Epithelial cell of umbilical artery (primary cell): Measurements from ENCODE around the gene NVL. TPM values are rescaled to one million over a fixed set of nuclear protein-coding genes. Genes with fewer than 3 reads are reported as not detected.

Experiments
- total RNA-seq: library from RNA; depleted of rRNA; stranded (reverse); fragments of >200 nt; gene quantifications from 2 replicates; pipeline ENCODE4 v1.2.3, GENCODE V29; 2014

Gene NVL
- total RNA-seq = 24.7 and 45.9 TPM in 2 replicates

DNA sequence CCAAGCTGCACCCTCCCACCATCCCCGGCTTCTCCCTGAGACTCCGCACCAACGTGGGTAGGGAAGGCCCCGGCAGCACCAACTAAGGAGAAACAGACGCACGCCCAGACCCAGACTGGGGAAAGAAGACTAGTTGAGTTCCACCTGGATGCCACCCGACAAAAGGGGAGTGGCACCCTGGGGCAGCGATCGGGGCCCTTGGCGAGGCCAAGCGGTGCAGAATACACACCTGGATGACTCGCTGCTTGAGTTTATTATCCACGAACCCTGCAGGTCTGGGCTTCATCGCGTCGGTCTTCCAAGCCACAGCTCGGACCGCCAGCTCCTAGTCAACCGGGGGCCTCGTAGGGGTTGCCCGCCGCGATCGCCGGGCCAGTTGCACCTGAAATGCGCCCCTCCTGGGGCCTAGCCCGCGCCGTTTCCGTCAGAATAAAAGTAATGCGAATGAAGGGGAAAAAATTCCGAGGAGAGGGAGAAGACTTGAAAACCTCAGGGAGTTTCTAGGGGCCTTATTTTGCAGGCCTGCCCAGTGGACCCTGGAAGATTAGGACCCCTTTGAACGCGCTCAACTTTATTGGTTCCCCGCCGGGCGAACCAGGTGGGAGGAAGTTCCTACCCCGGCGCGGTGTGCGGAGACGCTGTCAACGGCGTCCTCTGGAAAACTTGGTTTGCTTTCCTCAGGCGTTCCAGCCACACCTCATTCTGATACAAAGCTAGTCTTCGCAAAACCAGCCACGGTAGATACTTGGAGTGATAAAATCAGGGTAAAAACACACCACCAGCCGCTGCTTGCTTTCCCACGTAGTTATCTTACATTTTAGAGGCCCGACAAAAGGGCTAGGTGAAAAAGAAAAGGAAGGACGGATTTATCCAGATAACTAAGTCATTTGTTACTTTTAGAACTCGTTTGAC is at the start of gene NVL:
Gene NVL, minus strand, starts transcription at position 331 of the 912 bp plus-strand sequence. Its CDS starts 45 bp downstream, at position 286.

GRCh38 chr1:224356685-224357625 is 27.0 kb upstream of the NVL start, which contains the start of gene CNIH4:
TSS of gene CNIH4 (plus strand) at chr1:224356879. CDS start at chr1:224356925, 46 bp downstream.

GRCh38 chr1:224182866-224183590 is 146.9 kb downstream of the NVL start, which contains the start of gene DEGS1:
TSS of gene DEGS1 (plus strand) at chr1:224183240. CDS start at chr1:224183337, 97 bp downstream.

Other genes with a start within 250 kb of the NVL start
- 27.9 and 34.2 TPM in 2 replicates for gene FBXO28, start 216.1 kb downstream of the NVL start, total RNA-seq
- gene DEGS1, start 146.9 kb downstream of the NVL start, total RNA-seq = 87.4 and 93.0 TPM in 2 replicates
- gene CNIH4, start 26.7 kb upstream of the NVL start, total RNA-seq = 88.9 and 163 TPM in 2 replicates
- 50.7 and 59.4 TPM in 2 replicates for gene WDR26, start 104.6 kb upstream of the NVL start, total RNA-seq